HepG2 (cell line): ENCODE data around the gene ZNF367. TPM values are rescaled to one million over a fixed set of nuclear protein-coding genes. Genes with fewer than 3 reads are reported as not detected.
A peak's percentile ranks its signal among the peaks of the same experiment; 100 is the strongest.

Experiments
- ETV5 ChIP-seq: IDR thresholded peaks from 2 replicates; pipeline ENCODE4 v1.6.1; 2018; ENCODE audit warnings: missing biosample characterization, missing genetic modification reagents, inconsistent platforms, borderline replicate concordance
- HNRNPK ChIP-seq: fragments of 200-400 bp; formaldehyde crosslinking; IDR thresholded peaks from 2 replicates; pipeline ENCODE4 v1.6.1; 2018; ENCODE audit warnings: low read length, low read depth, moderate library complexity, mild to moderate bottlenecking; ENCODE audit not compliant: poor library complexity, severe bottlenecking
- HOXA9 ChIP-seq: sonication (generic); formaldehyde crosslinking; IDR thresholded peaks from 2 replicates; pipeline ENCODE4 v1.8.1; 2022; ENCODE audit warnings: missing genetic modification reagents, mild to moderate bottlenecking, moderate library complexity, borderline replicate concordance
- KLF12 ChIP-seq: sonication (generic); formaldehyde crosslinking; IDR thresholded peaks from 2 replicates; pipeline ENCODE4 v1.4.0; 2020; ENCODE audit warnings: missing genetic modification reagents, borderline replicate concordance
- MED1 ChIP-seq: sonication (generic); formaldehyde crosslinking; IDR thresholded peaks from 2 replicates; pipeline ENCODE4 v1.4.0; 2020; ENCODE audit warnings: missing genetic modification reagents
- MZF1 ChIP-seq: sonication (generic); formaldehyde crosslinking; IDR thresholded peaks from 2 replicates; pipeline ENCODE4 v1.8.1; 2023; ENCODE audit warnings: mild to moderate bottlenecking, missing genetic modification reagents, borderline replicate concordance
- RARA ChIP-seq: IDR thresholded peaks from 2 replicates; pipeline ENCODE4 v1.6.1; 2016; ENCODE audit warnings: missing genetic modification reagents, missing compliant biosample characterization
- SRSF9 ChIP-seq: fragments of 200-400 bp; formaldehyde crosslinking; IDR thresholded peaks from 2 replicates; pipeline ENCODE4 v1.6.1; 2018; ENCODE audit warnings: borderline replicate concordance, mild to moderate bottlenecking, low read depth, low read length; ENCODE audit not compliant: insufficient read depth, poor library complexity, severe bottlenecking
- YEATS2 ChIP-seq: sonication (generic); formaldehyde crosslinking; IDR thresholded peaks from 2 replicates; pipeline ENCODE4 v1.4.0; 2020; ENCODE audit warnings: missing genetic modification reagents, borderline replicate concordance
- YY1 ChIP-seq: IDR thresholded peaks from 2 replicates; pipeline ENCODE4 v1.6.1; 2011; ENCODE audit warnings: low read length, low read depth, moderate library complexity, mild to moderate bottlenecking; ENCODE audit not compliant: insufficient read depth, insufficient replicate concordance
- ZBTB7A ChIP-seq: sonication (generic); formaldehyde crosslinking; IDR thresholded peaks from 2 replicates; pipeline ENCODE4 v1.8.0; 2022; ENCODE audit warnings: mild to moderate bottlenecking, missing genetic modification reagents
- ZNF20 ChIP-seq: sonication (generic); formaldehyde crosslinking; IDR thresholded peaks from 2 replicates; pipeline ENCODE4 v1.4.0; 2020; ENCODE audit warnings: mild to moderate bottlenecking, moderate library complexity, missing genetic modification reagents
- ZNF224 ChIP-seq: sonication (generic); formaldehyde crosslinking; IDR thresholded peaks from 2 replicates; pipeline ENCODE4 v1.5.0; 2020; ENCODE audit warnings: mild to moderate bottlenecking, missing genetic modification reagents
- ZNF263 ChIP-seq: sonication (generic); formaldehyde crosslinking; IDR thresholded peaks from 2 replicates; pipeline ENCODE4 v1.4.0; 2020; ENCODE audit warnings: missing genetic modification reagents
- ZNF652 ChIP-seq: IDR thresholded peaks from 2 replicates; pipeline ENCODE4 v1.6.1; 2016; ENCODE audit warnings: low read depth, borderline replicate concordance
- ZSCAN21 ChIP-seq: sonication (generic); formaldehyde crosslinking; IDR thresholded peaks from 2 replicates; pipeline ENCODE4 v1.8.0; 2022; ENCODE audit warnings: mild to moderate bottlenecking, missing genetic modification reagents, moderate library complexity, borderline replicate concordance
- ZXDC ChIP-seq: sonication (generic); formaldehyde crosslinking; IDR thresholded peaks from 2 replicates; pipeline ENCODE4 v1.5.0; 2020; ENCODE audit warnings: mild to moderate bottlenecking, missing genetic modification reagents
- polyA plus RNA-seq, 8 experiments: library from polyadenylated mRNA; depleted of rRNA in 3 of 8; stranded (reverse) in 7 of 8; unstranded in 1 of 8; fragments of >200 nt; fragmentation: Illumina TruSeq in 4 of 8; extraction: Trizol in 4 of 8; gene quantifications; 2 replicates each; pipeline versions ENCODE4 v1.2.1 to v1.2.3, GENCODE V29; 2011 to 2016; ENCODE audit warnings: low read depth in 4 of 8, missing spikeins in 1 of 8, mixed read lengths in 1 of 8; ENCODE audit not compliant: insufficient read depth in 1 of 8
- total RNA-seq, 5 experiments: library from RNA; depleted of rRNA; stranded (reverse); fragments of >200 nt; fragmentation: Illumina TruSeq; extraction: Trizol; gene quantifications; 2 replicates each; pipeline ENCODE4 v1.2.3, GENCODE V29; 2016; ENCODE audit warnings: low read depth in 1 of 5
- TF ChIP-seq, protein P1 (sequence below): sonication (generic); formaldehyde crosslinking; IDR thresholded peaks from 2 replicates; pipeline ENCODE4 v1.5.0; 2020; ENCODE audit warnings: missing genetic modification reagents, mild to moderate bottlenecking, borderline replicate concordance
- TF ChIP-seq, protein P2 (sequence below): sonication (generic); formaldehyde crosslinking; IDR thresholded peaks from 2 replicates; pipeline ENCODE4 v1.4.0; 2020; ENCODE audit warnings: missing genetic modification reagents
- TF ChIP-seq, protein P3 (sequence below): sonication (generic); formaldehyde crosslinking; IDR thresholded peaks from 2 replicates; pipeline ENCODE4 v1.4.0; 2020; ENCODE audit warnings: missing genetic modification reagents
- TF ChIP-seq, protein P4 (sequence below): IDR thresholded peaks from 2 replicates; pipeline ENCODE4 v1.6.1; 2016; ENCODE audit warnings: missing biosample characterization, missing genetic modification reagents, low read depth

ZNF367 gene
- total and polyA plus RNA-seq, 2 of the 13 experiments (the other 11 are each of a cell fraction or from before 2014, with no cell fraction given): 2.9 to 7.7 TPM

- no peak for TF ChIP-seq ETV5 (CRISPR knock-in tag)
- TF ChIP-seq YEATS2 (CRISPR knock-in tag): no peak
- TF ChIP-seq ZSCAN21 (CRISPR knock-in tag): no peak
- TF ChIP-seq MZF1 (CRISPR knock-in tag): no peak
- 0 out of 2 replicates have a peak, but pooled peaks have one; percentile 16 for TF ChIP-seq MED1 (CRISPR knock-in tag)
- TF ChIP-seq, protein P1, sequence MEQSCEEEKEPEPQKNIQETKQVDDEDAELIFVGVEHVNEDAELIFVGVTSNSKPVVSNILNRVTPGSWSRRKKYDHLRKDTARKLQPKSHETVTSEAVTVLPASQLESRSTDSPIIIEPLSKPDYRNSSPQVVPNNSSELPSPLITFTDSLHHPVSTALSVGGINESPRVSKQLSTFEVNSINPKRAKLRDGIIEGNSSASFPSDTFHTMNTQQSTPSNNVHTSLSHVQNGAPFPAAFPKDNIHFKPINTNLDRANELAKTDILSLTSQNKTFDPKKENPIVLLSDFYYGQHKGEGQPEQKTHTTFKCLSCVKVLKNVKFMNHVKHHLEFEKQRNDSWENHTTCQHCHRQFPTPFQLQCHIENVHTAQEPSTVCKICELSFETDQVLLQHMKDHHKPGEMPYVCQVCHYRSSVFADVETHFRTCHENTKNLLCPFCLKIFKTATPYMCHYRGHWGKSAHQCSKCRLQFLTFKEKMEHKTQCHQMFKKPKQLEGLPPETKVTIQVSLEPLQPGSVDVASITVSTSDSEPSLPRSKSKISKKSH (CRISPR knock-in tag): no peak
- TF ChIP-seq ZNF263 (CRISPR knock-in tag): 0 out of 2 replicates have a peak, but pooled peaks have one; percentile 14
- peak; percentile 52 for TF ChIP-seq RARA
- TF ChIP-seq HOXA9 (CRISPR knock-in tag): no peak
- TF ChIP-seq HNRNPK: no peak
- no peak for TF ChIP-seq ZNF20 (CRISPR knock-in tag)
- TF ChIP-seq ZXDC: no peak
- no peak for TF ChIP-seq ZNF224 (CRISPR knock-in tag)
- TF ChIP-seq ZNF652 (CRISPR knock-in tag): no peak
- TF ChIP-seq YY1: no peak
- no peak for TF ChIP-seq SRSF9
- TF ChIP-seq, protein P2, sequence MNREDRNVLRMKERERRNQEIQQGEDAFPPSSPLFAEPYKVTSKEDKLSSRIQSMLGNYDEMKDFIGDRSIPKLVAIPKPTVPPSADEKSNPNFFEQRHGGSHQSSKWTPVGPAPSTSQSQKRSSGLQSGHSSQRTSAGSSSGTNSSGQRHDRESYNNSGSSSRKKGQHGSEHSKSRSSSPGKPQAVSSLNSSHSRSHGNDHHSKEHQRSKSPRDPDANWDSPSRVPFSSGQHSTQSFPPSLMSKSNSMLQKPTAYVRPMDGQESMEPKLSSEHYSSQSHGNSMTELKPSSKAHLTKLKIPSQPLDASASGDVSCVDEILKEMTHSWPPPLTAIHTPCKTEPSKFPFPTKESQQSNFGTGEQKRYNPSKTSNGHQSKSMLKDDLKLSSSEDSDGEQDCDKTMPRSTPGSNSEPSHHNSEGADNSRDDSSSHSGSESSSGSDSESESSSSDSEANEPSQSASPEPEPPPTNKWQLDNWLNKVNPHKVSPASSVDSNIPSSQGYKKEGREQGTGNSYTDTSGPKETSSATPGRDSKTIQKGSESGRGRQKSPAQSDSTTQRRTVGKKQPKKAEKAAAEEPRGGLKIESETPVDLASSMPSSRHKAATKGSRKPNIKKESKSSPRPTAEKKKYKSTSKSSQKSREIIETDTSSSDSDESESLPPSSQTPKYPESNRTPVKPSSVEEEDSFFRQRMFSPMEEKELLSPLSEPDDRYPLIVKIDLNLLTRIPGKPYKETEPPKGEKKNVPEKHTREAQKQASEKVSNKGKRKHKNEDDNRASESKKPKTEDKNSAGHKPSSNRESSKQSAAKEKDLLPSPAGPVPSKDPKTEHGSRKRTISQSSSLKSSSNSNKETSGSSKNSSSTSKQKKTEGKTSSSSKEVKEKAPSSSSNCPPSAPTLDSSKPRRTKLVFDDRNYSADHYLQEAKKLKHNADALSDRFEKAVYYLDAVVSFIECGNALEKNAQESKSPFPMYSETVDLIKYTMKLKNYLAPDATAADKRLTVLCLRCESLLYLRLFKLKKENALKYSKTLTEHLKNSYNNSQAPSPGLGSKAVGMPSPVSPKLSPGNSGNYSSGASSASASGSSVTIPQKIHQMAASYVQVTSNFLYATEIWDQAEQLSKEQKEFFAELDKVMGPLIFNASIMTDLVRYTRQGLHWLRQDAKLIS (CRISPR knock-in tag): no peak
- TF ChIP-seq, protein P3, sequence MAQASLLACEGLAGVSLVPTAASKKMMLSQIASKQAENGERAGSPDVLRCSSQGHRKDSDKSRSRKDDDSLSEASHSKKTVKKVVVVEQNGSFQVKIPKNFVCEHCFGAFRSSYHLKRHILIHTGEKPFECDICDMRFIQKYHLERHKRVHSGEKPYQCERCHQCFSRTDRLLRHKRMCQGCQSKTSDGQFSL (CRISPR knock-in tag): no peak
- TF ChIP-seq, protein P4, sequence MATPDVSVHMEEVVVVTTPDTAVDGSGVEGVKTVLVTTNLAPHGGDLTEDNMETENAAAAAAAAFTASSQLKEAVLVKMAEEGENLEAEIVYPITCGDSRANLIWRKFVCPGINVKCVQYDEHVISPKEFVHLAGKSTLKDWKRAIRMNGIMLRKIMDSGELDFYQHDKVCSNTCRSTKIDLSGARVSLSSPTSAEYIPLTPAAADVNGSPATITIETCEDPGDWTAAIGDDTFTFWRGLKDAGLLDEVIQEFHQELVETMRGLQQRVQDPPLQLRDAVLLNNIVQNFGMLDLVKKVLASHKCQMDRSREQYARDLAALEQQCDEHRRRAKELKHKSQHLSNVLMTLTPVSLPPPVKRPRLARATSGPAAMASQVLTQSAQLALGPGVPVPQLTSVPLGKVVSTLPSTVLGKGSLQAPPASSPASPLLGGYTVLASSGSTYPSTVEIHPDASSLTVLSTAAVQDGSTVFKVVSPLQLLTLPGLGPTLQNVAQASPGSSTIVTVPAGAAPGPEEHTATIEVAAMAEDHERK (CRISPR knock-in tag): no peak
- no peak for TF ChIP-seq KLF12 (CRISPR knock-in tag)
- TF ChIP-seq ZBTB7A (CRISPR knock-in tag): 0 out of 2 replicates have a peak, but pooled peaks have one; percentile 17
Observed at GRCh38 chr9:96399325-96399633, 18.9 kb downstream of the ZNF367 start (continued).
